K562 (cell line): ENCODE results near the gene CKAP5.

Experiments used
- CHCHD3 ChIP-seq: fragments of 250-450 bp; sonication (Bioruptor Pico); IDR thresholded peaks from 2 replicates; pipeline ENCODE4 v2.1.2; 2022; ENCODE audit warnings: mild to moderate bottlenecking
- CTCF ChIP-seq, 3 experiments: IDR thresholded peaks in 2 of 3; conservative IDR thresholded peaks in 1 of 3; 2 replicates each; pipeline ENCODE4 v1.5.1; 2011 to 2012; ENCODE audit warnings: low read length in 3 of 3, mild to moderate bottlenecking in 3 of 3, control low read depth in 2 of 3, improper control_type of control experiment in 1 of 3, inconsistent platforms in 1 of 3, low read depth in 1 of 3, mixed read lengths in 1 of 3, moderate library complexity in 1 of 3; ENCODE audit not compliant: insufficient read depth in 2 of 3
- E4F1 ChIP-seq: fragments of 250-450 bp; sonication (Bioruptor Pico); IDR thresholded peaks from 2 replicates; pipeline ENCODE4 v1.5.0; 2021; ENCODE audit warnings: mild to moderate bottlenecking, borderline replicate concordance
- FOXK2 ChIP-seq, 2 experiments: fragments of 450-650 bp; IDR thresholded peaks in 1 of 2; conservative IDR thresholded peaks in 1 of 2; 2 replicates each; pipeline ENCODE4 v1.6.1; 2016; ENCODE audit warnings: low read depth in 2 of 2, mild to moderate bottlenecking in 1 of 2
- POLR2A ChIP-seq: fragments of 450-650 bp; conservative IDR thresholded peaks from 2 replicates; pipeline ENCODE4 v1.6.1; 2016
- POLR2AphosphoS2 ChIP-seq: IDR thresholded peaks from 2 replicates; pipeline ENCODE4 v1.6.1; 2012; ENCODE audit warnings: low read length, improper control_type of control experiment

GRCh38 chr11:46894961-46895360 is 48.9 kb upstream of the CKAP5 start:
- TF ChIP-seq CHCHD3 (CRISPR knock-in tag) = no peak
- TF ChIP-seq FOXK2 (conservative IDR thresholded peaks at IDR 0.05 in 1 of 2, IDR thresholded peaks at IDR 0.05 in 1 of 2; ENCODE audit: low read depth in 2 of 2) = no peak
- TF ChIP-seq CTCF (IDR thresholded peaks at IDR 0.05 in 2 of 3, conservative IDR thresholded peaks at IDR 0.05 in 1 of 3; ENCODE audit: insufficient read depth in 2 of 3, low read depth in 1 of 3, low read length in 3 of 3) = no peak
- no peak for TF ChIP-seq E4F1 (CRISPR knock-in tag)
- no peak for TF ChIP-seq POLR2AphosphoS2
- TF ChIP-seq POLR2A = no peak
